Endothelial cell of hepatic sinusoid (primary cell): ENCODE results near the gene TSEN15.

Experiments used
- in situ Hi-C: cut with HindIII; loops from 2 replicates; pipeline ENCODE4 v1.10.0; 2017; ENCODE audit warnings: low sequenced_read_pairs

TSEN15 gene

GRCh38 chr1:184051138-184051484 lies 419 bp upstream of the TSEN15 start:
- in situ Hi-C loops, result no loop called here

GRCh38 chr1:184052194-184052559 lies 647 bp downstream of the TSEN15 start:
- in situ Hi-C loops, result no loop called here

- in situ Hi-C loops, result no loop called here
Measured at GRCh38 chr1:184052750-184053149, 1.2 kb downstream of the TSEN15 start.

- in situ Hi-C loops, result no loop called here
Measured at GRCh38 chr1:184053881-184054280, 2.4 kb downstream of the TSEN15 start.

GRCh38 chr1:184056921-184057555 lies 5.5 kb downstream of the TSEN15 start:
- in situ Hi-C loops, result no loop called here

- in situ Hi-C loops, result no loop called here
Measured at GRCh38 chr1:184059887-184060286, 8.4 kb downstream of the TSEN15 start.

- in situ Hi-C loops, result no loop called here
Measured at GRCh38 chr1:184060316-184060715, 8.8 kb downstream of the TSEN15 start.

GRCh38 chr1:184061396-184062003 lies 10.0 kb downstream of the TSEN15 start:
- in situ Hi-C loops, result no loop called here

GRCh38 chr1:184062640-184063286 lies 11.2 kb downstream of the TSEN15 start:
- in situ Hi-C loops, result no loop called here

GRCh38 chr1:184065559-184065958 lies 14.0 kb downstream of the TSEN15 start:
- in situ Hi-C loops, result no loop called here

GRCh38 chr1:184068354-184068753 lies 16.8 kb downstream of the TSEN15 start:
- in situ Hi-C loops, result no loop called here

GRCh38 chr1:184069675-184070074 lies 18.1 kb downstream of the TSEN15 start:
- in situ Hi-C loops, result no loop called here

- in situ Hi-C loops, result no loop called here
Measured at GRCh38 chr1:184072376-184072775, 20.8 kb downstream of the TSEN15 start.

GRCh38 chr1:184074383-184074782 lies 22.9 kb downstream of the TSEN15 start:
- in situ Hi-C loops, result no loop called here

GRCh38 chr1:184075055-184076029 lies 23.8 kb downstream of the TSEN15 start:
- in situ Hi-C loops, result no loop called here

GRCh38 chr1:184078564-184079249 lies 27.2 kb downstream of the TSEN15 start:
- in situ Hi-C loops, result no loop called here

GRCh38 chr1:184080309-184080708 lies 28.8 kb downstream of the TSEN15 start:
- in situ Hi-C loops, result no loop called here

- in situ Hi-C loops, result no loop called here
Measured at GRCh38 chr1:184082541-184083415, 31.2 kb downstream of the TSEN15 start.

GRCh38 chr1:184085667-184086066 lies 34.1 kb downstream of the TSEN15 start:
- in situ Hi-C loops, result no loop called here

GRCh38 chr1:184088037-184088436 lies 36.5 kb downstream of the TSEN15 start:
- in situ Hi-C loops, result no loop called here
